CD4-positive, alpha-beta T cell treated with Interleukin-10 for 1 hour (primary cell): Measurements from ENCODE around the gene AMBRA1.
A peak's percentile ranks its signal among the peaks of the same experiment; 100 is the strongest.

ENCODE experiments used
- DNase-seq: peaks from one replicate; pipeline ENCODE4 v3.0.0-alpha.2; 2020

Gene AMBRA1

GRCh38 chr11:46426233-46426991, 167.4 kb downstream of the AMBRA1 start:
- no peak for DNase-seq

DNA sequence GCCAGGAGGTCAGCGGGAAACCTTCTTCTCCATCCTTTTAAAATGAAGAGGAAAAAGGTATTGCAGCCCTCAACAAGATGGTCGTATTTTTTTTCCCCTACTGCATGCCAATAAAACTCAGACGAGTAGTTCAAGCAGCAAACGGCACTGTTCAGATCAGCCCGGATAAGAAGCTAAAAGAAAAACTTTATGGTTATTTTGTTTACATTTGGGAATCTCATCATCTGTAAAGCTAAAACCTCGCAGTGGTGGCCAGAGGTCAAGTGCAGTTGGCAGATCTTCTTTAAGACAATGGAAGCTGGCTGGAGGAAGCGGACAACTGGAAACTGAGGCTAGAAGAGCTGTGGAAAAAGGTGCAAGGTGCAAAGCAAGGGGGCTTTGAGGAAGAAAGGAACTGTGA, 171.2 kb downstream of the AMBRA1 start:
- DNase-seq: no peak

- DNase-seq: no peak
These were observed 172.5 kb downstream of the AMBRA1 start for GRCh38 chr11:46421257-46421880.

DNA sequence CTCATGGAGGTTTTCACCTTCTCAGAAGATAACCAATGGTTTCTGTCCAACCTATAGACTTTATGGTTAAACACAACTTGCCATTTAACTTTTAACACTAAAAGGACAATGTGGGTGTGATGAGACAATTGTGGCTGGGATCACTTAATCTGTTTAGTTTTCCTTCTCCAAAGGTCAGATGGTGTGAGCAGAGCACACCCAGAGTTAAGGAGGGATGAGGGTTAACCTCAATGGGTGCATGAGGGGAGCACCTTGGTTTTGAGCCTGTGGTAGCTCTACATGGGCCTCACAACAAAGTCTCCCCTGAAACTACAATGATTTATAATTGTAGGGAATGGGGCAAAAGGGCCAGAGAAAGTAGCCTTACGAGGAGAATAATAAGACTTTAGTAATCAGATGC, 173.3 kb downstream of the AMBRA1 start:
- no peak for DNase-seq

DNA sequence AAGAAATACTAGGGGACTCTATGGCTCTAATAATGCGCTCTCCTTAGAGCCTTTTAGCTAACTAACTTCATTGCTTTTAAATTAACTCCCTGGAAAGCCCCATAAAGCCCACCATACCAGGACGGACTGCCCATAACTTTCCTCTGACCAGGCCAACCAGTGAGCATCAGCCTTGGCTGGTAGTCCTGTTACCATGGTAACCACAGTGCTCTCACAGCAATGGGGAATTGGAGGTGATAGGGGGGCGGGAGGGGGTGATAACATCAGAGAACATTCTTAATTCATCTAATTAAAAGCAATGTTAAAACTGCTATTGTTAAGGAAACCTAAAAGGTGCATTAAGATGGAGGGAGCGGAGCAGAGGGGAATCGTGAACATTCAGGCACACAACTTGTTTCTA, 175.1 kb downstream of the AMBRA1 start:
- no peak for DNase-seq

- DNase-seq: no peak
These were observed 176.1 kb downstream of the AMBRA1 start for GRCh38 chr11:46417711-46418110.

GRCh38 chr11:46414879-46415278, 178.9 kb downstream of the AMBRA1 start:
- DNase-seq: no peak

DNA sequence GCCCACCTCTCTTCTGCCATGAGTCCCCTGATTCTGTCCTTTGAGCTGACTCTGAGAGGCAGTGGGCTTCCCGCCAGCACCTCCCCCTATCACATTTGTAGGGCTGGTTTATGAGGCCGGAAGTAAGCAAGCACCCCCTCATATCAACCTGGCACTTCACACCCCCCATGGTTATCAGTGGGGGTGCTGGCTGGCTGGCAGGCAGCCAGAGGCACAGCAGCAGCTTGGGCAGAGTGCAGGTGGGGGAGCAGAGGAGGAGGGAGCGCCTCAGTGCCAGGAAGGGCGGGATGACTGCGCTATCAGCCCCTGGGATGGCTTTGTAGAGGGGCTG, 179.4 kb downstream of the AMBRA1 start:
- no peak for DNase-seq

- no peak for DNase-seq
These were observed 179.9 kb downstream of the AMBRA1 start for GRCh38 chr11:46413760-46414465.

DNA sequence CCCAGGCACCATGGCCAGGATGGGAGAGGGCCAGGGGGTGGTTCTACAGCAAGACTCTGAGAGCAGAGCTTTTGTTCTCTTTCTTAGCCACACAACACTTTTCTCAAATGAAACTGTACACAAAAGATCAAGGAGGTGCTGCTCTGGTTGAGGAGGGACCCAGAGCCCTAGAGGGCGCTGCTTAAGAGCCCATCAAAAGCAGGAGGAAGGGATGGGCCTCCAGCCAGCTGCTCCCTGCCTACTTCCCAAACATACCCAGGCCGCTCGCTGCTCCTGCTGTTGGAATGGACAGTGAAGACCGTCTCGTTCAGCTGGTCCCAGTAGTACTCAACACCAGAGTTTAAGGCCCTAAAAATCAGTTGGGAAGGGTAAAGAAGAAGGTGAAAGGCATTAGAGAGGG, 183.8 kb downstream of the AMBRA1 start:
- no peak for DNase-seq

- no peak for DNase-seq
These were observed 185.3 kb downstream of the AMBRA1 start for GRCh38 chr11:46408407-46408986.

DNA sequence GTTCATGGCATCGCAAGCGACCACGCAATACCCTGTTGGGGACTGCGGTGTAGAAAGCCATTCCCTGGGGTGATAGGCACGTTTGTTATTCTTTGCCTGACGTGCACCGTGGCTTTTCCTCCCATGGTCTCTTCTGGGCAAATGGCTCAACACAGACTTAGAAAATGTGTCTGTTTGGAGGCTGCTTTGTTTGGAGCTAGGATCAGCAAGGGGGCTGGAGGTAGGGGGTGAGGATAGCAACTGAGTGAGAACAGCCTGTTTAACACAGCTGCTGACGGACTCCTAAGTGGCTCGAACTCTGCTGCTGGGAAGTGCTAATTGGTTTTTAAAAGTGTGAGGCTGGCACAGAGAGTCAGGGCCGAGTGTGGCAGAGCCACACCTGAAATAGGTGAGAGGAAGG, 186.2 kb downstream of the AMBRA1 start:
- no peak for DNase-seq

- no peak for DNase-seq
These were observed 189.3 kb downstream of the AMBRA1 start for GRCh38 chr11:46404476-46405017.

DNA sequence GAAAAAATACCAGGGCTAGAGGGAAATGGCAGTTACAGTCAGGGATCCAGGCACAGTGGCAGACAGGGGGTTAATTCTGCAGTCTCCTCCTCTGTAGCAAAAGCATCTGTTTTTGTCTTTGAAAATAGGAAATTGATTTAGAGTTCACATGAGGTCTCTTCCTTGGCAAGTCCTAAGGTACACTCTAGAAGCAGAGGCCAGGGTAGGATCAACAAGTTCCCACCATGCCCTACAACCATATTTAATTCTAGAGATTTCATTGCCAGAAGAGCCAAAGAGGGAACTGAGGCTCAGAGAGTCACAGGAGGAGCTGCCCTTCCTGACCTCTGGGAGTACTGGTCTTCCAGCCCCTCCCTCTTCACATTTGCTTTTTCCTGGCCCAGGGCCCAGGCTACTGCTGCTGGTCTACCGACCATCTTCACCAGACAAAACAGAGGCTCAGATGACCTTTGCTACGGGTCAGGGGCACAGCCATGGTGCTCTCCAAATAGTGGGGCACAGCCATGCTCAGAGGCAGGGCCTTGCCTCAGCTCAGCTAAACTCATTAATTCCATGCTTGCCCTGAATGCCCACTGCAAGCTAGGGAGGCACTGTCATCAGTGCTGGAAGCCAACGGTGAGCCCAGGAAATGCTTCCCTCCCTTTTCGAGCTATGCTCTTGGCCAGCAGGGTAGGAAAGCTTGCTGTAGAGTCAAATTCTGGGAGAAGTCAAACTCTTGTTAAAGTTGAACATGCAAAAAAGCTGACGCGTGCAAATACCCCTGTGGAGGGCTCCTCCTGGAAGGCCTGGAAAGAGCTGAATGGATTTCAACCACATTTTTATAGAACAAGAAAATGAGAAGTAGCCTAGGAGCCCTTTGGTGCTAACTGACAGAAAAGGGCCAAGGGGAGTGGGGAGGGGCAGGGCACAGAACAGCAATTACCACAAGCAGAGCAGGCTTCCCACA, 190.6 kb downstream of the AMBRA1 start:
- DNase-seq: no peak

- DNase-seq: no peak
These were observed 196.3 kb downstream of the AMBRA1 start for GRCh38 chr11:46397526-46397925.

- no peak for DNase-seq
These were observed 200.1 kb downstream of the AMBRA1 start for GRCh38 chr11:46393759-46394158.

- no peak for DNase-seq
These were observed 200.6 kb downstream of the AMBRA1 start for GRCh38 chr11:46393231-46393616.

DNA sequence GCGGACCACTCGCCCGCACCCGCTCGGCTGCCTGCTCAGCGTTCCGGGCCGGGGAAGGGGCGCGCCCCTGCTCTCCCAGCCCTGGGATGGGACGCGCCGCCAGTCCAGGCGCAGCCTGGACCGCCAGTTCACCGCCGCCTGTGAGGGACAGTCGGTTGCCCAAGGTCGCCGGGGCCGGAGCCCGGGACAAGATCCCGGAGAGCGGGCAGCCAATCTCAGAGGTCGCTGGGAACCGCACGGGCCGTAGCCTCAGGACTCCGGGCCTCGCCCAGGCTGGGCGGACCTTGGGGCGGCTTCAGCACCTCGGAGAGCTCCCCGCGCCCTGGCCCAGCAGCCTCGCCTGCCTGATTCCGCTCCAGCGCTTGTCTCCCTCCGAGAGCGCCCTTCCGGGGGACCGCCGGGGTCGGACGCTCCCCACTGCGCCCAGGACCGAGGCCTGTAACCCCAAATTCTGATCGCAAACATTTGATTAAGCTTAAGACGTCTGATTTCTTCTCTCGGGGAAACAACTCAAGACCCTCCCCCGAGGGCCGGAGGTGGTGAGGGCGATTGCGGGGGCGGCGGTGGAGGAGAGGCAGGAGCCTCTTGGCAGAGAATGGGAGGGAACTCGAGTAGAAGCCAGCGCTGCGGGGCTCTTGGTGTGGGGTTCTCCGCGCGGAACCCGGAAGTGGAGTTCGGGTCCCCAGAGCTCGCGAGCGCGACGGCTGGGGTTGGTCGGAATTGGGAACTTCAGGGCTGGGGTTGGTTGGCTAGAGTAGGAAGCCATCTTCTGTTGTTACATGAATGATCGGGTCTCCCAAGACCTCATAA, 201.2 kb downstream of the AMBRA1 start:
- DNase-seq: peak; percentile 79

- no peak for DNase-seq
These were observed 202.0 kb downstream of the AMBRA1 start, which contains the start of gene CHRM4 for GRCh38 chr11:46391578-46392420. Gene CHRM4, minus strand, starts transcription at chr11:46391776. Its CDS starts 5,219 bp downstream, at chr11:46386557.

- no peak for DNase-seq
These were observed 202.6 kb downstream of the AMBRA1 start for GRCh38 chr11:46391186-46391577.
